Suprapubic skin (tissue), 4 donors: Measurements from ENCODE around the gene PRRX2. TPM values are rescaled to one million over a fixed set of nuclear protein-coding genes. Genes with fewer than 3 reads are reported as not detected.

ENCODE experiments used
- DNase-seq, 2 donors: peaks; one replicate each; pipeline ENCODE4 v3.0.0-alpha.2; 2019; ENCODE audit warnings: low spot score in 2 of 2
- H3K27ac ChIP-seq: fragments of 200-600 bp; sonication (generic); one replicate; pipeline ENCODE4 v1.5.1; 2019
- H3K27me3 ChIP-seq: fragments of 200-600 bp; sonication (generic); one replicate; pipeline ENCODE4 v1.5.1; 2019
- H3K36me3 ChIP-seq: fragments of 200-600 bp; sonication (generic); one replicate; pipeline ENCODE4 v1.5.1; 2019
- H3K4me1 ChIP-seq: fragments of 200-600 bp; sonication (generic); one replicate; pipeline ENCODE4 v1.5.1; 2019
- H3K4me3 ChIP-seq: fragments of 200-600 bp; sonication (generic); one replicate; pipeline ENCODE4 v1.5.1; 2019; ENCODE audit warnings: mild to moderate bottlenecking
- H3K9me3 ChIP-seq: fragments of 200-600 bp; sonication (generic); one replicate; pipeline ENCODE4 v1.5.1; 2019
- CTCF ChIP-seq, 2 donors: fragments of 200-600 bp in 1 of 2; fragments of 450-650 bp in 1 of 2; sonication (generic) in 1 of 2; IDR thresholded peaks; one replicate each; pipeline ENCODE4 v1.5.1; 2016 to 2019; ENCODE audit warnings: antibody characterized with exemption in 2 of 2, mild to moderate bottlenecking in 1 of 2, moderate library complexity in 1 of 2
- EP300 ChIP-seq: sonication (generic); formaldehyde crosslinking; IDR thresholded peaks from one replicate; pipeline ENCODE4 v1.6.1; 2017; ENCODE audit warnings: antibody characterized with exemption
- POLR2A ChIP-seq, 2 donors: fragments of 450-650 bp; IDR thresholded peaks; one replicate each; pipeline ENCODE4 v1.6.1; 2017; ENCODE audit warnings: antibody characterized with exemption in 2 of 2, mild to moderate bottlenecking in 2 of 2, moderate library complexity in 2 of 2
- POLR2AphosphoS5 ChIP-seq, 3 donors: sonication (generic); formaldehyde crosslinking; IDR thresholded peaks; one replicate each; pipeline ENCODE4 v1.6.1; 2017; ENCODE audit warnings: antibody characterized with exemption in 3 of 3
- WGBS: methylation state at CpG from one replicate; pipeline ENCODE4 v1.1.5; 2018; 5-methylcytosine and 5-hydroxymethylcytosine counted together
- total RNA-seq, 4 donors: library from RNA; depleted of rRNA; stranded (reverse); fragments of >200 nt; gene quantifications; one replicate each; pipeline ENCODE4 v1.1.0, GENCODE V29; 2016

Gene PRRX2
- 10 to 100 TPM in 3 of 4 donors, 1 to 10 TPM in 1; 9.9 to 16.9 (median 14.0) TPM for total RNA-seq

- no peaks in the 10 kb centered on the region for H3K36me3 ChIP-seq
- 2% methylated on average over 20 of the region's 37 CpGs for WGBS
- H3K27ac ChIP-seq: peak within 1 kb of the TSS; percentile 68
- H3K9me3 ChIP-seq: no peaks in the 10 kb centered on the region
- peaks cover 14% of the 10 kb centered on the region for H3K27me3 ChIP-seq
- H3K4me1 ChIP-seq: peaks cover 36% of the 10 kb centered on the region
- DNase-seq: peak in 1 of 2 donors; percentile 87
- H3K4me3 ChIP-seq: peak within 1 kb of the TSS; percentile 58
- TF ChIP-seq EP300 (no peak), POLR2AphosphoS5 (IDR thresholded peaks at IDR 0.05) (no peak), CTCF (IDR thresholded peaks at IDR 0.05) (no peak), POLR2A (IDR thresholded peaks at IDR 0.05) (no peak)
These were observed at the start of gene PRRX2 for GRCh38 chr9:129665389-129665775. Gene PRRX2 (plus strand): TSS chr9:129665647. CDS start chr9:129665868, 221 bp downstream.

- Histone ChIP-seq H3K9me3 (no peaks in the 10 kb centered on the region), H3K36me3 (no peaks in the 10 kb centered on the region), H3K4me1 (peaks cover 16% of the 10 kb centered on the region), H3K27ac (no peak overlapping the region), H3K27me3 (peaks cover 7% of the 10 kb centered on the region), H3K4me3 (no peak overlapping the region)
- 14% methylated on average over 1 of the region's 1 CpG for WGBS
- DNase-seq: no peak
- TF ChIP-seq POLR2A (IDR thresholded peaks at IDR 0.05) (no peak), EP300 (no peak), CTCF (IDR thresholded peaks at IDR 0.05) (peak in 1 of 2 donors; percentile 7)
These were observed 48.3 kb upstream of the PRRX2 start for GRCh38 chr9:129617167-129617566.

GRCh38 chr9:129619787-129620668 lies 45.4 kb upstream of the PRRX2 start:
- Histone ChIP-seq H3K4me1 (peaks cover 21% of the 10 kb centered on the region), H3K4me3 (peak overlapping the region; percentile 61), H3K9me3 (no peaks in the 10 kb centered on the region), H3K27ac (peak overlapping the region; percentile 1), H3K36me3 (no peaks in the 10 kb centered on the region), H3K27me3 (peaks cover 7% of the 10 kb centered on the region)
- no peak for DNase-seq
- WGBS: 7% methylated on average over 7 of the region's 82 CpGs
- TF ChIP-seq POLR2A (IDR thresholded peaks at IDR 0.05) (no peak), CTCF (IDR thresholded peaks at IDR 0.05) (no peak), EP300 (no peak), POLR2AphosphoS5 (IDR thresholded peaks at IDR 0.05) (no peak)

GRCh38 chr9:129620669-129621295 lies 44.7 kb upstream of the PRRX2 start, which contains the start of gene C9orf50:
Gene C9orf50 (minus strand): TSS chr9:129621101. CDS start chr9:129620574, 527 bp downstream.
- H3K36me3 ChIP-seq: no peaks in the 10 kb centered on the region
- DNase-seq: no peak
- TF ChIP-seq CTCF (IDR thresholded peaks at IDR 0.05) (no peak), POLR2A (IDR thresholded peaks at IDR 0.05) (no peak), EP300 (no peak)
- H3K27ac ChIP-seq: peak within 1 kb of the TSS; percentile 1
- WGBS: 41% methylated on average over 10 of the region's 21 CpGs
- H3K4me1 ChIP-seq: peaks cover 28% of the 10 kb centered on the region
- peak within 1 kb of the TSS; percentile 61 for H3K4me3 ChIP-seq
- H3K27me3 ChIP-seq: peaks cover 7% of the 10 kb centered on the region
- H3K9me3 ChIP-seq: no peaks in the 10 kb centered on the region

GRCh38 chr9:129623331-129623730 lies 42.1 kb upstream of the PRRX2 start:
- Histone ChIP-seq H3K4me1 (peaks cover 49% of the 10 kb centered on the region), H3K27ac (no peak overlapping the region), H3K9me3 (no peaks in the 10 kb centered on the region), H3K27me3 (peaks cover 7% of the 10 kb centered on the region), H3K4me3 (no peak overlapping the region), H3K36me3 (no peaks in the 10 kb centered on the region)
- WGBS: 66% methylated on average over 6 of the region's 6 CpGs
- no peak for TF ChIP-seq EP300
- no peak for TF ChIP-seq POLR2AphosphoS5 (IDR thresholded peaks at IDR 0.05)
- TF ChIP-seq POLR2A (IDR thresholded peaks at IDR 0.05): no peak
- DNase-seq: no peak
